ENCODE results near the gene FAM163B. TPM values are rescaled to one million over a fixed set of nuclear protein-coding genes. Genes with fewer than 3 reads are reported as not detected.

The FAM163B gene
- total and polyA plus RNA-seq, 2 donors (not counting 1 experiment from before 2014, with no cell fraction given) = not detected

DNA sequence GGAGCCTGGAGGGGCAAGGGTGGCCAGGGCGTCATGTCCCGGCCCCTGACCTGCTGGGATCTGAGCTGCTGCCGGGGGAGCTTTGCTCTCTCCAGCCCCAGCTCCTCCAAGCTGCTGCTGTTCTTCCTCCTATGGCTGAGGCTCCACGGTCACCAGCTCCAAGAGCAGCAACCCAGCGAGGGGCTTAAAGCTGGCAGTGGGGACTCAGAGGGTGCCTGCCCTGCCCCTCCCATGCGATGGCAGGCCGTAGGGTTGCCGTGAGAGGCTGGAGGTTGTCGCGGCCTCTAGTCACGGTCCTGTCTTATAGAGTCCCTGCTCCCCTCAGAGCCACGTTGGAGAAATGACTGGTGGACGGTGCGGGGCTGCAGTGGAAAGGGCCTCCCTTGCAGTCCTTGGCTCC lies 46.5 kb upstream of the FAM163B start:
- TF ChIP-seq EZH2 (IDR thresholded peaks at IDR 0.05; ENCODE audit: low read length, missing control alignments) = no peak
- TF ChIP-seq CTCF (conservative IDR thresholded peaks at IDR 0.05 in 1 of 2, IDR thresholded peaks at IDR 0.05 in 1 of 2; ENCODE audit: low read depth in 1 of 2, low read length in 2 of 2) = no peak
- Histone ChIP-seq H3K27ac (ENCODE audit: insufficient read depth, low read length) (no peak overlapping the region), H3K4me2 (ENCODE audit: extremely low read depth, insufficient read depth, low read length) (no peak overlapping the region), H3K9ac (ENCODE audit: insufficient read depth, low read length) (no peak overlapping the region), H3K9me3 (ENCODE audit: control insufficient read depth, insufficient read depth, low read depth, low read length) (no peaks in the 10 kb centered on the region), H3K79me2 (ENCODE audit: control insufficient read depth, insufficient read depth, low read length) (no peaks in the 10 kb centered on the region), H2AFZ (ENCODE audit: low read length) (no peak overlapping the region), H3K27me3 (ENCODE audit: control insufficient read depth, insufficient read depth, low read length) (no peaks in the 10 kb centered on the region), H3K36me3 (ENCODE audit: control insufficient read depth, insufficient read depth, low read length) (no peaks in the 10 kb centered on the region), H3K4me1 (ENCODE audit: control insufficient read depth, extremely low read depth, insufficient read depth, low read length) (no peaks in the 10 kb centered on the region), H4K20me1 (ENCODE audit: control insufficient read depth, extremely low read depth, insufficient read depth, low read length) (no peaks in the 10 kb centered on the region), H3K4me3 (replicated peaks in 1 of 4; ENCODE audit: control extremely low read depth in 1 of 4, insufficient read depth in 1 of 4, low read depth in 3 of 4, low read length in 4 of 4) (no peak overlapping the region)
- no peak for DNase-seq (ENCODE audit: low read depth in 2 of 2)

DNA sequence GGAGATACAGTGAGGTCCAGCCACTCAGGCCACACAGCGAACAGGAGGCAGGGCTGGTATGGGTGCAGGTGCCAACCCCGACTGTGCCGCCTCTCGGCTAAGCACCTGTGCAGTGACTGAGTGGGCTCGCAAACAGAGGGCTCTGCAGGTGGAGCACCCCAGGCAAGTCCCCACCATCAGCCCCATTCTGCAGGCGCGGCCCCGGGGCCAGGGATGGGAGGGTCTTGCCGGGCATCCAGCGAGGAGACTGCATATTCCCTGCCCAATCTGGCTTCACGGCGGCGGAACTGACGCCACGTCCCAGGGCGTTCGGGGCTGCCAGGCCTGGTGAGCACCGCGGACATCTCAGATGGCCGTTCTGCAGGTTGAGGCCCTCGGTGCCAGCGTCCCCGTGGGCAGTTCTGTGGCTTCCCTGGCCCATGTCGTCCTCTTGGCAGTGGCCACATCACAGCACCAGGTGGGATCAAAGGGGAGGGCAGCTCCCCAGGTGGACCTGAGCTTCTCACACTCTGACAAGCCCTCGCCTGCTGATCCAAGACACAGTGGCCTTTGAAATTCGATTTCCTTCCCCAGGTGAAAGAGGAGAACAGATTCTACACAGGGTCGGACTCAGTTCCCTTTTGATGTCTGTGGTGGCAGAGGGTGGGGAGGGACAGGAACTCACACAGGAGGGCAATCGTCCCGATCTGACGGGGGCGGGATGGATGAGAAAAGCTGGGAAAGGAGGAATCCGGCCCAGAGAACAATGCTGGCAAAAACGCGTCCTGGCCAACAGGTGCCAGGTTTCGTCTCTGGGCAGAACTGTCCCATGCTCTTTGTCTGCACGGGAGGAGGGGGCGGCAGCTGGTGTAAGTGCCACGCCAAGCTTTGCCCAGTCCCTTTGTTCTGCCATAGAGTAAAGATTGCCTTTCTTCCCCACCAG lies 45.8 kb upstream of the FAM163B start:
- DNase-seq (ENCODE audit: low read depth in 2 of 2) = no peak
- Histone ChIP-seq H3K9ac (ENCODE audit: insufficient read depth, low read length) (no peak overlapping the region), H3K79me2 (ENCODE audit: control insufficient read depth, insufficient read depth, low read length) (no peaks in the 10 kb centered on the region), H3K4me1 (ENCODE audit: control insufficient read depth, extremely low read depth, insufficient read depth, low read length) (no peaks in the 10 kb centered on the region), H3K27ac (ENCODE audit: insufficient read depth, low read length) (no peak overlapping the region), H3K36me3 (ENCODE audit: control insufficient read depth, insufficient read depth, low read length) (no peaks in the 10 kb centered on the region), H3K27me3 (ENCODE audit: control insufficient read depth, insufficient read depth, low read length) (no peaks in the 10 kb centered on the region), H3K9me3 (ENCODE audit: control insufficient read depth, insufficient read depth, low read depth, low read length) (no peaks in the 10 kb centered on the region), H3K4me2 (ENCODE audit: extremely low read depth, insufficient read depth, low read length) (no peak overlapping the region), H2AFZ (ENCODE audit: low read length) (no peak overlapping the region), H3K4me3 (replicated peaks in 1 of 4; ENCODE audit: control extremely low read depth in 1 of 4, insufficient read depth in 1 of 4, low read depth in 3 of 4, low read length in 4 of 4) (no peak overlapping the region), H4K20me1 (ENCODE audit: control insufficient read depth, extremely low read depth, insufficient read depth, low read length) (no peaks in the 10 kb centered on the region)
- TF ChIP-seq EZH2 (IDR thresholded peaks at IDR 0.05; ENCODE audit: low read length, missing control alignments) (no peak), CTCF (conservative IDR thresholded peaks at IDR 0.05 in 1 of 2, IDR thresholded peaks at IDR 0.05 in 1 of 2; ENCODE audit: low read depth in 1 of 2, low read length in 2 of 2) (no peak)

DNA sequence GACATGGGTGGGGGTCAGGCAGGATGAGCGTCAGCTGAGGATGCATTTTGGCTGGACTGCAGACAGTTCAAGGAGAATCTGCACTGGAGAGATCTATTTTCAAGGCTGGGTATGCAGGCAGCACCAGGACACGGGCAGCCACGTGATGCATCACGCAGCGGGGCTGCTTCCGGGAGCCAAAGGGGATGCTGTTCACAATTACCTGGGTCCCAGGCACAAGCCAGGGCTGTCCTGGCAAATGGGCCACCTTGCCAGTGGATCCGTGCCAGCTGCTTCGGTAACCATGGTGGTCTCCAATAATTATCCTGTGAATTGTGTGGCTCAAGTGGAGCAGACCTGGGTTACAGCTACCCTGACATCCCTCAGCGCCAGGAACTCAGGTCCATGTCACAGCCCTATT lies 44.4 kb upstream of the FAM163B start:
- Histone ChIP-seq H3K4me2 (ENCODE audit: extremely low read depth, insufficient read depth, low read length) (no peak overlapping the region), H3K9me3 (ENCODE audit: control insufficient read depth, insufficient read depth, low read depth, low read length) (no peaks in the 10 kb centered on the region), H3K36me3 (ENCODE audit: control insufficient read depth, insufficient read depth, low read length) (no peaks in the 10 kb centered on the region), H3K27ac (ENCODE audit: insufficient read depth, low read length) (no peak overlapping the region), H3K9ac (ENCODE audit: insufficient read depth, low read length) (no peak overlapping the region), H3K27me3 (ENCODE audit: control insufficient read depth, insufficient read depth, low read length) (no peaks in the 10 kb centered on the region), H2AFZ (ENCODE audit: low read length) (no peak overlapping the region), H3K4me3 (replicated peaks in 1 of 4; ENCODE audit: control extremely low read depth in 1 of 4, insufficient read depth in 1 of 4, low read depth in 3 of 4, low read length in 4 of 4) (no peak overlapping the region), H4K20me1 (ENCODE audit: control insufficient read depth, extremely low read depth, insufficient read depth, low read length) (no peaks in the 10 kb centered on the region), H3K79me2 (ENCODE audit: control insufficient read depth, insufficient read depth, low read length) (no peaks in the 10 kb centered on the region), H3K4me1 (ENCODE audit: control insufficient read depth, extremely low read depth, insufficient read depth, low read length) (no peaks in the 10 kb centered on the region)
- no peak for DNase-seq (ENCODE audit: low read depth in 2 of 2)
- TF ChIP-seq CTCF (conservative IDR thresholded peaks at IDR 0.05 in 1 of 2, IDR thresholded peaks at IDR 0.05 in 1 of 2; ENCODE audit: low read depth in 1 of 2, low read length in 2 of 2) (no peak), EZH2 (IDR thresholded peaks at IDR 0.05; ENCODE audit: low read length, missing control alignments) (no peak)
